Mesendoderm (in vitro differentiated cells): ENCODE data around the gene SRMS.

Experiments used
- DNase-seq: peaks from one replicate; pipeline ENCODE4 v3.0.0; 2013
- H2AK5ac ChIP-seq: 2 replicates; pipeline ENCODE4 v1.6.1; 2013; ENCODE audit warnings: low read length, inconsistent platforms
- H2BK120ac ChIP-seq: 2 replicates; pipeline ENCODE4 v1.6.1; 2013; ENCODE audit warnings: low read depth, mild to moderate bottlenecking, low read length, moderate library complexity, mixed read lengths
- H2BK15ac ChIP-seq: replicated peaks from 2 replicates; pipeline ENCODE4 v1.6.1; 2013; ENCODE audit warnings: low read depth, mild to moderate bottlenecking, moderate library complexity
- H2BK5ac ChIP-seq: 2 replicates; pipeline ENCODE4 v1.6.1; 2013; ENCODE audit warnings: low read length, inconsistent platforms
- H3K18ac ChIP-seq: 2 replicates; pipeline ENCODE4 v1.6.1; 2013; ENCODE audit warnings: mild to moderate bottlenecking, low read length, mixed read lengths
- H3K23ac ChIP-seq: one replicate; pipeline ENCODE4 v1.6.1; 2013; ENCODE audit warnings: low read length
- H3K27ac ChIP-seq: 2 replicates; pipeline ENCODE4 v1.5.1; 2013; ENCODE audit warnings: low read depth, mild to moderate bottlenecking, inconsistent platforms, low read length, moderate library complexity
- H3K27me3 ChIP-seq: 2 replicates; pipeline ENCODE4 v1.6.1; 2013; ENCODE audit warnings: low read length, control low read depth, mild to moderate bottlenecking, inconsistent platforms; ENCODE audit not compliant: insufficient read depth, poor library complexity
- H3K36me3 ChIP-seq: 2 replicates; pipeline ENCODE4 v1.6.1; 2013; ENCODE audit warnings: low read length, inconsistent platforms; ENCODE audit not compliant: control insufficient read depth, insufficient read depth
- H3K4ac ChIP-seq: one replicate; pipeline ENCODE4 v1.6.1; 2013; ENCODE audit warnings: low read depth, mild to moderate bottlenecking, low read length, moderate library complexity
- H3K4me1 ChIP-seq: 2 replicates; pipeline ENCODE4 v1.6.1; 2013; ENCODE audit warnings: low read depth, low read length, inconsistent platforms; ENCODE audit not compliant: control insufficient read depth
- H3K4me2 ChIP-seq: 2 replicates; pipeline ENCODE4 v1.6.1; 2013; ENCODE audit warnings: low read length
- H3K4me3 ChIP-seq: 2 replicates; pipeline ENCODE4 v1.5.1; 2013; ENCODE audit warnings: mild to moderate bottlenecking, low read length
- H3K56ac ChIP-seq: one replicate; pipeline ENCODE4 v1.6.1; 2013; ENCODE audit warnings: low read length
- H3K79me1 ChIP-seq: 2 replicates; pipeline ENCODE4 v1.6.1; 2013; ENCODE audit warnings: low read length, inconsistent platforms
- H3K79me2 ChIP-seq: 2 replicates; pipeline ENCODE4 v1.6.1; 2013; ENCODE audit warnings: mild to moderate bottlenecking, low read length; ENCODE audit not compliant: control insufficient read depth, insufficient read depth
- H3K9ac ChIP-seq: 2 replicates; pipeline ENCODE4 v1.6.1; 2013; ENCODE audit warnings: low read length, inconsistent platforms
- H4K5ac ChIP-seq: one replicate; pipeline ENCODE4 v1.6.1; 2013; ENCODE audit warnings: low read length
- H4K8ac ChIP-seq: one replicate; pipeline ENCODE4 v1.6.1; 2013; ENCODE audit warnings: low read depth, mild to moderate bottlenecking, control low read depth, low read length, moderate library complexity
- WGBS: extraction: QIAGEN DNeasy Blood & Tissue Kit; methylation state at CpG from one replicate; pipeline ENCODE4 v1.1.7; 2013; ENCODE audit warnings: low lambda C conversion rate, missing lambda C conversion rate; ENCODE audit not compliant: insufficient coverage; ENCODE audit errors: extremely low coverage; 5-methylcytosine and 5-hydroxymethylcytosine counted together

Gene SRMS

GRCh38 chr20:63563225-63563935, 15.8 kb upstream of the SRMS start:
- Histone ChIP-seq H3K27me3 (no peaks in the 10 kb centered on the region), H2BK15ac (no peak overlapping the region), H3K23ac (no peak overlapping the region), H3K9ac (no peak overlapping the region), H4K5ac (no peak overlapping the region), H3K4me3 (no peak overlapping the region), H4K8ac (no peak overlapping the region), H2BK120ac (no peak overlapping the region), H3K27ac (no peak overlapping the region), H2BK5ac (no peak overlapping the region), H3K79me2 (no peaks in the 10 kb centered on the region), H3K4me1 (no peaks in the 10 kb centered on the region), H3K36me3 (no peaks in the 10 kb centered on the region), H3K18ac (no peak overlapping the region), H3K4me2 (no peak overlapping the region), H3K4ac (no peak overlapping the region), H2AK5ac (no peak overlapping the region), H3K56ac (no peak overlapping the region), H3K79me1 (no peaks in the 10 kb centered on the region)
- no CpG with 5 or more reads among the region's 55 CpGs for WGBS
- DNase-seq = no peak

DNA sequence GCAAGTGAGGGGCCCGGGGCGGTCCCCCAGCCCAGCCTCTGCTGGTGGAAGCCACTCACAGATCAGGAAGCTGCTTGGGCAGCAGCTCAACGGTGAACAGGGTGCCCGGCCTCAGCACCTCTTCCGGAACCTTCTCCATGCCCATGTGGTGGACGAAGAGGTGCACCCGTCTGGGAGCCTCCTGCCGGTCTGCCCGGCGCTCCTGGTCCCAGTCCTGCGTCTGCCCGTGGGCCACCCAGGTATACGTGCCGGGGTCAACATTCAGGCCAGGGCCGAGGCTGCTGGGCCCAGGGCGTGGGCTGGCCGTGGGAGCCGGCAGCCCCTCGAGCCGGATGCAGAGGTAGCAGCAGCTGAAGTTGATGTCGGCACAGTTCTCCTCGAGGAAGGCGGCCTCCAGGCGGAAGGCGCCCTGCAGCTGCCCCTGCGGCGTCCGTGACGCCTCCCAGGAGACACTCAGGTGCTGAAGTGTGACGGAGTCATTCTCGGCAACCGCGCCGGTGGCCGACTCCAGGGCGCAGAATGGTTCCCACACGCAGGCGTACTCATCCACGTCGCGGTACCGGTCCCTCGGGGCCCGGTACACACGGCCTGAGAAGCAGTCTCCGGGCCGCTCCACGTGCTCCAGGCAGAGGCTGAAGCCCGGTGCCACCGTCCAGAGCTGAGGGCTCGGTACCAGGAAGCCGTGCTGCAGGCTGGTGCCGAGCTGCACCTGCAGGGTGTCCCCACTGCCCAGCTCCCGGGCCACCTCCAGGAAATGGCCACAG, 15.1 kb upstream of the SRMS start:
- no peak overlapping the region for H3K18ac ChIP-seq
- no peak overlapping the region for H3K4me2 ChIP-seq

GRCh38 chr20:63561624-63562396, 14.3 kb upstream of the SRMS start:
- no peak overlapping the region for H3K4me2 ChIP-seq
- H3K18ac ChIP-seq = no peak overlapping the region
- no peak overlapping the region for H3K27ac ChIP-seq
- no peak overlapping the region for H3K9ac ChIP-seq
- H2BK120ac ChIP-seq = no peak overlapping the region
- no peak overlapping the region for H2AK5ac ChIP-seq
- no peaks in the 10 kb centered on the region for H3K79me1 ChIP-seq
- no peak for DNase-seq
- H3K27me3 ChIP-seq = no peaks in the 10 kb centered on the region
- H2BK5ac ChIP-seq = no peak overlapping the region
- no peak overlapping the region for H2BK15ac ChIP-seq
- no peak overlapping the region for H3K23ac ChIP-seq
- H3K36me3 ChIP-seq = no peaks in the 10 kb centered on the region
- H3K4ac ChIP-seq = no peak overlapping the region
- no peak overlapping the region for H3K56ac ChIP-seq
- no peak overlapping the region for H4K8ac ChIP-seq
- H3K4me3 ChIP-seq = no peak overlapping the region
- no peaks in the 10 kb centered on the region for H3K4me1 ChIP-seq
- no CpG with 5 or more reads among the region's 36 CpGs for WGBS
- H4K5ac ChIP-seq = no peak overlapping the region
- no peaks in the 10 kb centered on the region for H3K79me2 ChIP-seq

More for the DNA sequence above, 15.1 kb upstream of the SRMS start:
- Histone ChIP-seq H3K9ac (no peak overlapping the region), H3K79me2 (no peaks in the 10 kb centered on the region), H3K4me3 (no peak overlapping the region), H3K56ac (no peak overlapping the region), H3K27ac (no peak overlapping the region), H3K23ac (no peak overlapping the region), H2BK15ac (no peak overlapping the region), H4K8ac (no peak overlapping the region), H2AK5ac (no peak overlapping the region), H2BK5ac (no peak overlapping the region), H3K36me3 (no peaks in the 10 kb centered on the region), H2BK120ac (no peak overlapping the region), H4K5ac (no peak overlapping the region), H3K79me1 (no peaks in the 10 kb centered on the region), H3K27me3 (no peaks in the 10 kb centered on the region), H3K4ac (no peak overlapping the region), H3K4me1 (no peaks in the 10 kb centered on the region)
- DNase-seq = no peak
- WGBS = no CpG with 5 or more reads among the region's 54 CpGs

DNA sequence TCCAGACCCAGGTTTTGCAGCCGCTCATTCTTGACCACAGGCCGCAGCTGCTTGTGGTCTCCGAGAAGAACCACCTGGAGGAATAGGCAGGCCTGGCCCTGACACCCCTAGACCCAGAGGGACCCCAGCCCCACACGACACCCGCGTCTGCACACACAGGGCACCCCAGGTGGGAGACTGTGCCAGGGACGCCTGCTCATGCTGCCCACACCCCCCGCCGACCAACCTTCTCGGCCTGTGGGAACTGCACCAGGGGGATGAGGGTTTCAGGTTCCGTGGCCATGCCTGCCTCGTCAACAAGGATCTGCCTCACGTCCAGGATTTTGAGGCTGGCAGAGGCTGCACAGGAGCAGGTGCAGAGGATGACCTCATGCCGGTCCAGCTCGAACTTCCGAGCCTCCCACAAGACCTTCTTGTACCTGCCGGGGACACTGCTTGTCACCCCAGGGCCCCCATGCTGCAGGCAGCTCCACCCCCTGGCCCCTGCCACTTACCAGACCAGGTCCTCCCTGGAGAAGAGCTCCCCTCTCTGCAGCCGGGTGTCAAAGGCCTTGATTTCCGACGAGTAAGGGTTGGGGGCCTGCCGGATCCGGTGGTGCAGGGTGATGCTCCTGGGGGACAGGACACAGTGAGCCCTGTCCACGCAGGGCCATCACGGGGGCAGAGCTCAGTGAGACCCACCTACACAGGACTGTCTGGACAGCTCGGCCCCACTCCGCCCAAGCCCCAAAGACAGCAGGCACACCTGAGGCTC, 13.5 kb upstream of the SRMS start:
- no peak overlapping the region for H2BK15ac ChIP-seq
- no peaks in the 10 kb centered on the region for H3K27me3 ChIP-seq
- no peak overlapping the region for H3K18ac ChIP-seq
- no peak overlapping the region for H3K9ac ChIP-seq
- H3K23ac ChIP-seq = no peak overlapping the region
- H3K4me1 ChIP-seq = no peaks in the 10 kb centered on the region
- no peak overlapping the region for H4K5ac ChIP-seq
- no peak overlapping the region for H2BK120ac ChIP-seq
- no peak for DNase-seq
- H3K4ac ChIP-seq = no peak overlapping the region
- H2BK5ac ChIP-seq = no peak overlapping the region
- no CpG with 5 or more reads among the region's 26 CpGs for WGBS
- no peak overlapping the region for H3K4me2 ChIP-seq
- H3K56ac ChIP-seq = no peak overlapping the region
- H3K79me1 ChIP-seq = no peaks in the 10 kb centered on the region
- H4K8ac ChIP-seq = no peak overlapping the region
- no peak overlapping the region for H3K4me3 ChIP-seq
- no peaks in the 10 kb centered on the region for H3K36me3 ChIP-seq
- H3K79me2 ChIP-seq = no peaks in the 10 kb centered on the region
- no peak overlapping the region for H2AK5ac ChIP-seq
- H3K27ac ChIP-seq = no peak overlapping the region

GRCh38 chr20:63560333-63560805, 12.8 kb upstream of the SRMS start:
- Histone ChIP-seq H3K4me3 (no peak overlapping the region), H2AK5ac (no peak overlapping the region), H3K23ac (no peak overlapping the region), H3K79me2 (no peaks in the 10 kb centered on the region), H3K9ac (no peak overlapping the region), H2BK120ac (no peak overlapping the region), H3K27me3 (no peaks in the 10 kb centered on the region), H3K4me1 (no peaks in the 10 kb centered on the region), H3K36me3 (no peaks in the 10 kb centered on the region), H2BK15ac (no peak overlapping the region), H3K27ac (no peak overlapping the region), H3K56ac (no peak overlapping the region), H4K8ac (no peak overlapping the region), H4K5ac (no peak overlapping the region), H2BK5ac (no peak overlapping the region), H3K4me2 (no peak overlapping the region), H3K4ac (no peak overlapping the region), H3K79me1 (no peaks in the 10 kb centered on the region), H3K18ac (no peak overlapping the region)
- no peak for DNase-seq
- WGBS = no CpG with 5 or more reads among the region's 16 CpGs
